KG1 (cell line): Measurements from ENCODE around the gene RABL2A.
"Not testable (repeated sequence)": the region's sequence is repeated elsewhere in the genome, so short reads cannot be mapped to it uniquely, and the experiment has no call there.

ENCODE experiments used
- DNase-seq: peaks from one replicate; lab custom pipeline; 2025; lab: John Stamatoyannopoulos, UW

RABL2A gene

GRCh38 chr2:113626616-113627330 lies at the start of gene RABL2A:
TSS of gene RABL2A (plus strand) at chr2:113627266. CDS start at chr2:113628607, 1,341 bp downstream.
- DNase-seq, result not testable (repeated sequence)

- DNase-seq, result not testable (repeated sequence)
These were observed 48.6 kb upstream of the RABL2A start for GRCh38 chr2:113578508-113578907.

- DNase-seq, result not testable (repeated sequence)
These were observed 44.6 kb upstream of the RABL2A start for GRCh38 chr2:113582473-113582872.

- DNase-seq, result not testable (repeated sequence)
These were observed 43.4 kb upstream of the RABL2A start for GRCh38 chr2:113583521-113584225.

- DNase-seq, result not testable (repeated sequence)
These were observed 42.6 kb upstream of the RABL2A start for GRCh38 chr2:113584311-113585092.

- not testable (repeated sequence) for DNase-seq
These were observed 39.9 kb upstream of the RABL2A start for GRCh38 chr2:113587201-113587600.

GRCh38 chr2:113589591-113589990 lies 37.5 kb upstream of the RABL2A start:
- DNase-seq, result not testable (repeated sequence)

GRCh38 chr2:113591926-113592325 lies 35.1 kb upstream of the RABL2A start:
- DNase-seq, result not testable (repeated sequence)

GRCh38 chr2:113593280-113593679 lies 33.8 kb upstream of the RABL2A start:
- DNase-seq, result not testable (repeated sequence)

- not testable (repeated sequence) for DNase-seq
These were observed 31.3 kb upstream of the RABL2A start for GRCh38 chr2:113595725-113596124.

- DNase-seq, result not testable (repeated sequence)
These were observed 29.9 kb upstream of the RABL2A start for GRCh38 chr2:113597164-113597563.

- not testable (repeated sequence) for DNase-seq
These were observed 29.5 kb upstream of the RABL2A start for GRCh38 chr2:113597572-113597971.

GRCh38 chr2:113598180-113598579 lies 28.9 kb upstream of the RABL2A start:
- not testable (repeated sequence) for DNase-seq

GRCh38 chr2:113598738-113599137 lies 28.3 kb upstream of the RABL2A start:
- not testable (repeated sequence) for DNase-seq

GRCh38 chr2:113599208-113599607 lies 27.9 kb upstream of the RABL2A start:
- DNase-seq, result not testable (repeated sequence)

GRCh38 chr2:113602040-113602769 lies 24.9 kb upstream of the RABL2A start:
- DNase-seq, result not testable (repeated sequence)

GRCh38 chr2:113602869-113603466 lies 24.1 kb upstream of the RABL2A start:
- no peak for DNase-seq

GRCh38 chr2:113603467-113604084 lies 23.5 kb upstream of the RABL2A start:
- DNase-seq, result not testable (repeated sequence)

GRCh38 chr2:113604085-113604477 lies 23.0 kb upstream of the RABL2A start:
- not testable (repeated sequence) for DNase-seq

- DNase-seq, result not testable (repeated sequence)
These were observed 22.4 kb upstream of the RABL2A start for GRCh38 chr2:113604661-113605060.

GRCh38 chr2:113606036-113606435 lies 21.0 kb upstream of the RABL2A start:
- DNase-seq, result not testable (repeated sequence)
